Keratinocyte (primary cell): ENCODE data around the gene GID8.

Source experiments
- EZH2 ChIP-seq: IDR thresholded peaks from one replicate; pipeline ENCODE4 v1.6.1; 2012; ENCODE audit warnings: inconsistent platforms, mild to moderate bottlenecking, low read length, moderate library complexity
- TF ChIP-seq, protein P1 (sequence below), 3 experiments: IDR thresholded peaks in 1 of 3; conservative IDR thresholded peaks in 1 of 3; optimal IDR thresholded peaks in 1 of 3; 2 replicates in 2 of 3; 3 replicates in 1 of 3; pipeline versions ENCODE3 to v1.5.1; 2011; ENCODE audit warnings: low read length in 3 of 3, mild to moderate bottlenecking in 3 of 3, moderate library complexity in 2 of 3, control low read depth in 1 of 3, inconsistent platforms in 1 of 3; ENCODE audit not compliant: insufficient read depth in 2 of 3; ENCODE audit errors: extremely low read depth in 1 of 3

DNA sequence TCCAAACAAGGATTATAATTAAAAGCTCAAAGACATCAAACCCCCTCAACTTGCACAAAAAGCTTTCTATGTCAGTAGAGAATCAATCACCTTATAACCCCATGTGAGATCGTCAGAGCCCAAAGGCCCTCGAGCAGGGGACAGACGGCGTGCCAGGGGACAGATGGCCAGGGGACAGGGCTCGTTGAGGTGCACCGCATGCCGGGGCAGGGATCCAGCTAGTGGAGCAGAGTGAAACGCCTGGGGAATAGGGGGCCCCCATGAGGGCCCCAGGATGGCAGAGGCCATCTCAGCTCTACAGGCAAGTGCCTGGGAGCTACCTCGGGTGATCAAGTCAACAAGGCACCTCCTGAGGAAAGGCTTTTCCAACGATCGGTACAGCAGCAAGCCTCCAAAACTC is 40.3 kb upstream of the GID8 start:
- TF ChIP-seq EZH2, result no peak
- TF ChIP-seq, protein P1, sequence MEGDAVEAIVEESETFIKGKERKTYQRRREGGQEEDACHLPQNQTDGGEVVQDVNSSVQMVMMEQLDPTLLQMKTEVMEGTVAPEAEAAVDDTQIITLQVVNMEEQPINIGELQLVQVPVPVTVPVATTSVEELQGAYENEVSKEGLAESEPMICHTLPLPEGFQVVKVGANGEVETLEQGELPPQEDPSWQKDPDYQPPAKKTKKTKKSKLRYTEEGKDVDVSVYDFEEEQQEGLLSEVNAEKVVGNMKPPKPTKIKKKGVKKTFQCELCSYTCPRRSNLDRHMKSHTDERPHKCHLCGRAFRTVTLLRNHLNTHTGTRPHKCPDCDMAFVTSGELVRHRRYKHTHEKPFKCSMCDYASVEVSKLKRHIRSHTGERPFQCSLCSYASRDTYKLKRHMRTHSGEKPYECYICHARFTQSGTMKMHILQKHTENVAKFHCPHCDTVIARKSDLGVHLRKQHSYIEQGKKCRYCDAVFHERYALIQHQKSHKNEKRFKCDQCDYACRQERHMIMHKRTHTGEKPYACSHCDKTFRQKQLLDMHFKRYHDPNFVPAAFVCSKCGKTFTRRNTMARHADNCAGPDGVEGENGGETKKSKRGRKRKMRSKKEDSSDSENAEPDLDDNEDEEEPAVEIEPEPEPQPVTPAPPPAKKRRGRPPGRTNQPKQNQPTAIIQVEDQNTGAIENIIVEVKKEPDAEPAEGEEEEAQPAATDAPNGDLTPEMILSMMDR (optimal IDR thresholded peaks at IDR 0.05 in 1 of 3, IDR thresholded peaks at IDR 0.05 in 1 of 3, conservative IDR thresholded peaks at IDR 0.05 in 1 of 3; ENCODE audit: extremely low read depth in 1 of 3, insufficient read depth in 2 of 3, low read length in 3 of 3), result no peak
